Psoas muscle (tissue), 8 donors: ENCODE measurements around the gene TIMP2. TPM values are rescaled to one million over a fixed set of nuclear protein-coding genes. Genes with fewer than 3 reads are reported as not detected.

ENCODE experiments used
- ATAC-seq, 4 donors: fragments of 200-7000 bp; cut with Tn5 transposase; one replicate each; pipeline ENCODE4 v1.9.1; 2020; ENCODE audit warnings: moderate library complexity in 3 of 4, mild to moderate bottlenecking in 2 of 4
- DNase-seq, 2 donors: peaks; one replicate each; pipeline ENCODE4 v3.0.0-alpha.2; 2020
- H3K27ac ChIP-seq: fragments of 200-600 bp; one replicate; pipeline ENCODE4 v1.8.0; 2022
- H3K27me3 ChIP-seq, 3 donors: fragments of 200-600 bp in 1 of 3; one replicate each; pipeline versions ENCODE4 v1.6.1 to v1.8.0; 2013 to 2022; ENCODE audit warnings: low read length in 2 of 3, mild to moderate bottlenecking in 2 of 3, moderate library complexity in 1 of 3; ENCODE audit not compliant: insufficient read depth in 3 of 3
- H3K36me3 ChIP-seq, 2 donors: fragments of 200-600 bp in 1 of 2; one replicate each; pipeline versions ENCODE4 v1.6.1 to v1.8.0; 2013 to 2022; ENCODE audit warnings: low read depth in 1 of 2, mild to moderate bottlenecking in 1 of 2, moderate library complexity in 1 of 2; ENCODE audit not compliant: insufficient read depth in 1 of 2
- H3K4me1 ChIP-seq: fragments of 200-600 bp; one replicate; pipeline ENCODE4 v1.8.0; 2022
- H3K4me3 ChIP-seq: fragments of 200-600 bp; one replicate; pipeline ENCODE4 v1.8.0; 2022; ENCODE audit warnings: mild to moderate bottlenecking
- H3K9me3 ChIP-seq: fragments of 200-600 bp; one replicate; pipeline ENCODE4 v1.8.0; 2022
- CTCF ChIP-seq: fragments of 200-600 bp; IDR thresholded peaks from one replicate; pipeline ENCODE4 v1.8.0; 2022; ENCODE audit warnings: antibody characterized with exemption
- WGBS, 3 donors: extraction: QIAGEN DNeasy Blood & Tissue Kit; methylation state at CpG; one replicate each; pipeline versions ENCODE4 v1.1.6 to v1.1.7; 2013; 5-methylcytosine and 5-hydroxymethylcytosine counted together
- intact Hi-C, 2 donors: fragments of 100-400 bp; cut with DNase I; formaldehyde crosslinking; loops; one replicate each; pipeline versions ENCODE4 v1.11.0 to v1.14.2; 2022
- polyA plus RNA-seq, 3 donors: library from polyadenylated mRNA; stranded (reverse); fragments of 200-250 nt; gene quantifications; one replicate each; pipeline ENCODE4 v1.2.3, GENCODE V29; 2013
- total RNA-seq, 4 donors: library from RNA; stranded (reverse); fragmentation: NEBNext Ultra II Directional in 2 of 4; extraction: Animal tissue kit (Norgen Biotek cat#: 25700) in 2 of 4; gene quantifications; one replicate each; pipeline versions ENCODE4 v1.2.1 to v1.2.4, GENCODE V29; 2021 to 2023
- donor health status: healthy with polysubstance abuse.
- donor health status: DM: no; HTN: no; CAD: no; lungs with moderate emphysema.
- donor health status: Bipolar disorder and iron deficiency.
- donor health status: healthy.
- donor health status: DM: yes; HTN: yes; CAD: no.
- donor health status: DM: no; HTN: no; CAD: no.
- donor health status: DM: no; HTN: no; CAD: no.
- donor health status: DM: yes; HTN: yes; CAD: no.

TIMP2 gene
- total and polyA plus RNA-seq, 7 donors: 10.3 to 53.6 (median 18.5) TPM

- 85 to 91% (median 86%) methylated on average over 29 of the region's 29 CpGs for WGBS, 3 donors
- peak in 1 of 2 donors; percentile 42 for DNase-seq
- no peak overlapping the region for H3K4me3 ChIP-seq
- no peaks in the 10 kb centered on the region for H3K27me3 ChIP-seq
- intact Hi-C loops: no loop called here
- H3K4me1 ChIP-seq: peaks cover 24% of the 10 kb centered on the region
- H3K27ac ChIP-seq: no peak overlapping the region
- no peak for ATAC-seq
- no peak for TF ChIP-seq CTCF
- H3K9me3 ChIP-seq: no peaks in the 10 kb centered on the region
- H3K36me3 ChIP-seq: no peaks in the 10 kb centered on the region
Measured at GRCh38 chr17:78900816-78901215, 24.4 kb downstream of the TIMP2 start.

GRCh38 chr17:78899361-78900260 lies 25.6 kb downstream of the TIMP2 start:
- Histone ChIP-seq H3K27me3 (no peaks in the 10 kb centered on the region), H3K27ac (no peak overlapping the region), H3K36me3 (no peaks in the 10 kb centered on the region), H3K9me3 (no peaks in the 10 kb centered on the region), H3K4me3 (no peak overlapping the region), H3K4me1 (peaks cover 34% of the 10 kb centered on the region)
- intact Hi-C loops: no loop called here
- 45 to 54% (median 49%) methylated on average over 18 of the region's 18 CpGs for WGBS, 3 donors
- DNase-seq (peak in 1 of 2 donors; percentile 48), ATAC-seq (peak; percentile 8 to 60 (median 42))
- TF ChIP-seq CTCF: no peak

- WGBS, 3 donors: 82 to 88% (median 86%) methylated on average over 13 of the region's 13 CpGs
- no peak for TF ChIP-seq CTCF
- no peaks in the 10 kb centered on the region for H3K9me3 ChIP-seq
- H3K27me3 ChIP-seq: no peaks in the 10 kb centered on the region
- ATAC-seq (no peak), DNase-seq (no peak)
- no peak overlapping the region for H3K4me3 ChIP-seq
- H3K4me1 ChIP-seq: peaks cover 34% of the 10 kb centered on the region
- intact Hi-C loops: no loop called here
- H3K27ac ChIP-seq: no peak overlapping the region
- H3K36me3 ChIP-seq: no peaks in the 10 kb centered on the region
Measured at GRCh38 chr17:78898947-78899346, 26.2 kb downstream of the TIMP2 start.

- H3K36me3 ChIP-seq: no peaks in the 10 kb centered on the region
- intact Hi-C loops: no loop called here
- WGBS, 3 donors: 76 to 79% (median 77%) methylated on average over 17 of the region's 17 CpGs
- TF ChIP-seq CTCF: no peak
- no peaks in the 10 kb centered on the region for H3K27me3 ChIP-seq
- DNase-seq (no peak), ATAC-seq (no peak)
- H3K9me3 ChIP-seq: no peaks in the 10 kb centered on the region
- H3K4me1 ChIP-seq: peaks cover 34% of the 10 kb centered on the region
- no peak overlapping the region for H3K4me3 ChIP-seq
- no peak overlapping the region for H3K27ac ChIP-seq
Measured at GRCh38 chr17:78898075-78898836, 26.9 kb downstream of the TIMP2 start.
